HG02610 (cell line): ENCODE results near the gene CACNA1I.

Source experiments
- ATAC-seq: cut with Tn5 transposase; IDR thresholded peaks from one replicate; pipeline ENCODE4 v1.9.1; 2021; ENCODE audit warnings: mild to moderate bottlenecking, moderate library complexity; ENCODE audit not compliant: unreplicated experiment

The CACNA1I gene

GRCh38 chr22:39621826-39622225, 51.3 kb downstream of the CACNA1I start:
- ATAC-seq = no peak

DNA sequence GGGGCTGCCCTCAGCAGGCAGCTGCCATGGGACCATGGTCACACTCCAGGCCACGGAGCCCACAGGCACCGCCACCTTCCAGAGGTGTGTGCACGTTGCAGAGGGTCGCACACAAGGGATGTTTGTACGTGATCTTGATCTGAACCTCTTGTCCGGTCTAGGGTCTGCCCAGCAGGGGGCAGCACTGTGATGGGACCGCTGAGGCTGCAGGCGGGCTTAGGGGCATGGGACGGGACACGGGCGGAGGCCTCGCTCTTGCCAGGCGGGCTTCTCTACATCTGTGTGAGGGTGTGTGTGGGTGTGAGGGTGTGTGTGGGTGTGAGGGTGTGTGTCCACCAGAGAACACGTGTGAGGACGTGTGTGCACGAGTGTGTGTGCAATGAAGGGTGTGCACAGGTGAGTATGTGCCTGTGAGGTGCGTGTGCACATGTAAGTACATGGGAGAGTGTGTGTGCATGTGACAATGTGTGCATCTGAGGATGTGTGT, 52.4 kb downstream of the CACNA1I start:
- ATAC-seq = no peak

GRCh38 chr22:39623603-39624500, 53.3 kb downstream of the CACNA1I start:
- ATAC-seq = no peak

- no peak for ATAC-seq
Measured at GRCh38 chr22:39624501-39624821, 53.9 kb downstream of the CACNA1I start.

- no peak for ATAC-seq
Measured at GRCh38 chr22:39625569-39626537, 55.3 kb downstream of the CACNA1I start.

- ATAC-seq = no peak
Measured at GRCh38 chr22:39627208-39627607, 56.7 kb downstream of the CACNA1I start.

GRCh38 chr22:39627865-39628562, 57.5 kb downstream of the CACNA1I start:
- no peak for ATAC-seq

GRCh38 chr22:39628563-39629080, 58.1 kb downstream of the CACNA1I start:
- no peak for ATAC-seq

GRCh38 chr22:39629851-39630250, 59.3 kb downstream of the CACNA1I start:
- no peak for ATAC-seq

DNA sequence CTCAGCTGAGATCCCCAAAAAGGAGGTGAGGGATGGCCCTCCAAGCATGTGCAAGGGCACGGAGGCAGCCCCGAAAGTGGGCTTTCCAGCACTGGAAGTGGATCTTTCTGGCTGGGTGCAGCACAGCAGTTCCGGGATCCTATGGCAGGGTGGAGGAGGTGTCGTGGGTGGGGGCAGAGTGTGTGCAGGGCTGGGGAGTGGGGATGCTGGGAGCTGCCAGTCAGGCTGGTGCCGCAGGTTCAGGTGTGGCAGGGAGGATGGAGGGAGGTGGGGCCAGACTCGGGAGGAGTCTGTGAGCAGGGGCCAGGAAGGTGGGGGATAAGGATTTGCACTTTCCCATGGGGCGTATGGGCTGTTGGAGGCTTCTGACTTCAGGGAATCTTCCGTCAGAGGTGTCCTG, 60.2 kb downstream of the CACNA1I start:
- ATAC-seq = no peak

GRCh38 chr22:39631381-39632286, 61.1 kb downstream of the CACNA1I start:
- ATAC-seq = no peak

DNA sequence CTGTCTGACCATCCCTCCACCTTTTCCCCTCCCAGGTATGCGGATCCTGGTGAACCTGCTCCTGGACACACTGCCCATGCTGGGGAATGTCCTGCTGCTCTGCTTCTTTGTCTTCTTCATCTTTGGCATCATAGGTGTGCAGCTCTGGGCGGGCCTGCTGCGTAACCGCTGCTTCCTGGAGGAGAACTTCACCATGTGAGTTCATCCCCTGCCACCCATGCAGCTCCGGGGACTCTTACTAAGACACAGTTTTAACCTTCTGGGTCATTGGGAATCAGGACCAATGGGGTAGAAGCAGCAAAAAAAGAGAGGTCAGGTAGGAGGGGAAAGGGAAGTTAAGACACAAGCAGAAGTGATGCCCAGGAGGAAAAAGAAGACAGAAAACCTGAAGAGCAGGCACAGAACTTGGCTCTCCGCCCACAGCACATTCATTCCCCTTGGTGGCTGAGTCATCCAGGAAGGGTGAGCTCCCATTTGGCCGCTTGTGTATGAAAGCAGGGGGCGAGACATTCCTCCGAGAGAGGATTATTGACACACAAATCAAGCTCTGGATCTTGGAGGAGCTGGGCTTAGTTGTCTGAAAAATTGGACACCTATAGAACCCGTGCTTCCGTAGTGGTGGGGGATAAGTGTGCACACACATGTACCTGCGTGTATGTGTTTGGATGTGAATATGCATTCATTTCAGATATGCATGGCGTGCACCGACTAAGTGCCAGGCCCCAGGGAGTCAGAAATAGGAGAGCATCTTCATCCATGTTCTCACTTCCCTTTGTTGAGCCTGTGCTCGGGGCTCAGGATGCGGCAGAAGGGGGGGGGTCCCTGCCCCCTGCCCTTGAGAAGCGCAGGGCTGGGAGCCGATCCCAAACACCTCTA, 64.2 kb downstream of the CACNA1I start:
- no peak for ATAC-seq

DNA sequence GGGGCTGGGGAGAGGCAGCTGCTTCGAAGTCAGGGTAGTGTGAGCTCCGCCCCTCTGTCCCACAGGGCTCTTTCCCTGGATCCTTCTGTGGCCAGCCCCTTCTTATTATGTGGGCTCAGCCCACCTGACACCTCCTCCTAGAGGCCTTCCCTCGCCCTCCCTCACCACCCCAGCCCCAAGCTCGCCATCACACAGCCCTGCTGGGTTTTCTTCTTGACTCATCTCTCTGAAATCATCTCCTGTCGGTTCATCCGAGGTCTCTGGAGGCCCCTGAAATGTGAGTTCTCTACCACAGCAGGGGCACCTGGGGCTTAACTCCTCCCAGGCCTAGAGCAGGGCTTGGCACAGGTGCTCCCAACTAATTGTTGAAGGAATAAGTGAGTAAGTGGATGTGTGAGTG, 65.2 kb downstream of the CACNA1I start:
- ATAC-seq = no peak

DNA sequence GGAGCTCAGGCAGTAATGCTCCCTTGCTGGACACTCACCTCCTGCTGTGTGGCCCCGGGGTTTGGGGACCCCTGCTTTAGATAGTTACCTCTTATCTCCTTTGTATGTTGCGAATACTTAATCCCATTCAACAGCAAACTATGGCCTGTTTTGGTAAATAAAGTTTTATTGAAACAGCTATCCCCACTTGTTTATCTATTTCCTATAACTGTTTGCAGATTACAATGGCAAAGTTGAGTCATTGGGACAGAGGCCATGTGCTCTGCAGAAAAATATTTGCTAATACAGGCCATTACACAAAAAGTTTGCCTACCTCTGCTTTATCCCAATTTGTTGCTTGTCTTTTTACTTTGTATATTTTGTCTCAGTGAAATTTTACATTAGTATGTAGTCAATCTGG, 68.4 kb downstream of the CACNA1I start:
- no peak for ATAC-seq

DNA sequence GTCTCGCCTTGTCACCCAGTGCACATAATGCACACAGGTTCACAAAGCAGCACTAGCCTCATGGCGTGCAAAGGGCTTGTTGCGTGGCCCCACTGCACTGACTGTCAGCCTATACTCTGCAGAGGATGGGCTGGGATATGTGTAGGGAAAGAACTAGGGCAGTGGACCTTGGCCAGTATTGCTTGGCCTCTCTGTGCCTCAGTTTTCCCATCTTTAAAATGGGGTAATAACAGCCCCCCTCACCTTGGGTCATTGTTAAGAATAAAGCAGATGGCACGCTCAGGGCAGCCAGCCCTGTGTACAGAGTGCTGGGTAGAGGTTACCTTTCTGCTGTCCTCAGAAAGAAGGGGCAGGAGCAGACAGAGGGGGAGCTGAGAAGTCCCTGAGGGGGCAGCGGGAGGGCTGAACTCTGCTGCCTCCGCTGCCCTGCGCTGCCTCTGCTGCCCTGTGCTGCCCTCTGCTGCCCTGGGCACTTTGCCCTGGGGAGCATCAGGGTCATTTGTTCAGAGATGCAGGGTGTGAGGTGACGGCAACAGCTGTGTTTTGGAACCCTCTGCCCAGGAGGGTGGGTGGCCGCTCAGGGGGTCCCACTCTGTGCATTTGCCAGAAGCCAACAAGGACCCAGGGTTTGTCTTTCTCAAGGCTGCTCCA, 71.2 kb downstream of the CACNA1I start:
- no peak for ATAC-seq

GRCh38 chr22:39643311-39644083, 72.9 kb downstream of the CACNA1I start:
- ATAC-seq = no peak

DNA sequence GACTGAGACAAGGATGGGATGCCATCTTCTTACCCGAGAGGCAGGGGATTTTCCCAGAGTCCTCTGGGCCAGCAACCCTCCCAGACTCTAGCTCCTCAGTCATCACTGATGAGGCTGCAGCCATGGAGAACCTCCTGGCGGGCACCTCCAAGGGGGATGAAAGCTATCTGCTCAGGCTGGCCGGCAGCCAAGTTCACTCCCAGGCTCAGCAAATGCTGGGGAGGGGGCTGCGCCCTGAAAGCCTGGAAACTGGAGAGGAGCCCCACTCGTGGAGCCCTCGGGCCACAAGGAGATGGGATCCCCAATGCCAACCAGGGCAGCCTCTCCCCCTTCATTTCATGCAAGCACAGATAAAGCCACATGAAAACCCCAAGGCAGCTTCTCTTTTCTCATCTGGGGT, 75.0 kb downstream of the CACNA1I start:
- no peak for ATAC-seq
